NCI-H1417 treated with DMSO at 0.1 percent for 48 hours (cell line): ENCODE results near the gene OOSP3.
"Not testable (repeated sequence)": the region's sequence is repeated elsewhere in the genome, so short reads cannot be mapped to it uniquely, and the experiment has no call there.

Source experiments
- DNase-seq: peaks from one replicate; lab custom pipeline; 2025; lab: John Stamatoyannopoulos, UW

OOSP3 gene

DNA sequence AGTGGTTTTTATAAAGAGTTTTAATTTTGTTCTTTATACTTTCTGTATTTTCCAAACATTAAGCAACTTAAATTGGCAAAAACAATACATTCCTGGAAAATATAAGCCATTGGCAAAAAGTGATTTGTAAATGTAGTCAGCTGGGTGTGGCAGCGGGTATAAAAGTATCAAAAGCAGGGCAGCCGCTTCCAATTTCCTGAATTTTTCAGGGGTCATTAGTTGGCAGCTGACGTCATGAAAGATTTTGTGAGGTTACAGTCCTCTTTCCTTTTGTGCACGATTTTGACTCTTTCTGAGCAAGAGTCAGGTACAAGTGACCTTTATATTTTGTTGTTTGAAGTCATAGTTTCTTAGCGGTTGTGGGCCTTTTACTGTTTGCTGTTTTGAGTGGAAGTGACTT, at the start of gene OOSP3:
Gene OOSP3 (plus strand): TSS at position 208 of the 400 bp plus-strand sequence. CDS start 27 bp downstream, at position 235.
- no peak for DNase-seq

DNA sequence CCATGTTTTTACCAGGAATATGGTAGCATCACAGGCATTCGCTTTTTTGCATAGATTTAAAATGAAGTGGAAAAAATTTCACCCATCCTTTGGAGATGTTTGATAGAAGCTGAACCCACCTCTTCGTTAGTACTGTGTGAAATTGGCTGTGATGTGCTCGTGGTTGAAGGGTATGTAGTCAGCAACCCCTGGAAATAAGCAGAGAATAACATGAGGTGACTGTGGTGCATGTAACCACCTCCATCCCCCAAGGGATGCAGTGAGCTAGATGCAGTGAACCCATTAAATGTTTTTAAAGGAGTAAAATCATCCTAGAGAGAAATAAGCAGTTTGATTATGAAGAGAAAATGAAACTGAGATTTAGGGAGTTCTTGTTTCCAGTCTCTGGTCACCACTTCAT, 49.2 kb upstream of the OOSP3 start:
- DNase-seq = no peak

- DNase-seq = no peak
Measured at GRCh38 chr11:59833602-59834001, 45.0 kb upstream of the OOSP3 start.

- no peak for DNase-seq
Measured at GRCh38 chr11:59839615-59840014, 39.0 kb upstream of the OOSP3 start.

DNA sequence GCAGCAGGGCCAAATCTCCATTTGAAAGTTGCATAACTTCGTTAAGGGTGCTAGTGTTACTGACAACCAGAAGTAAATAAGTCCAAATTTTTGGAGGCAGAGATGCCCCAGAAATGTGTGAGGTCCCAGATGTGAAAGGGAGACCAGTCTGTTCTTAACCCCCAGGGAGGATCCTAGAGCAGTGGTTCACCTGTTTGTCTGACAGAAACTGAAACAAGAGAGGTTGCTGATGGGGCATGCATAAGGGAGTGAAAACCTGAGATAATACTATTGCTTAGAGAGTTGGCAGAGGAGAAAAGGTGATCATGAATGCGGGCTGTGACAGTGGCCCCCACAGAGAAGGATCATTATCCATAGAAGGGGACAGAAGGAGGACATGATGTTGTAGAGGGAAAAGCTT, 37.1 kb upstream of the OOSP3 start:
- DNase-seq = no peak

GRCh38 chr11:59842316-59842715, 36.3 kb upstream of the OOSP3 start:
- no peak for DNase-seq

DNA sequence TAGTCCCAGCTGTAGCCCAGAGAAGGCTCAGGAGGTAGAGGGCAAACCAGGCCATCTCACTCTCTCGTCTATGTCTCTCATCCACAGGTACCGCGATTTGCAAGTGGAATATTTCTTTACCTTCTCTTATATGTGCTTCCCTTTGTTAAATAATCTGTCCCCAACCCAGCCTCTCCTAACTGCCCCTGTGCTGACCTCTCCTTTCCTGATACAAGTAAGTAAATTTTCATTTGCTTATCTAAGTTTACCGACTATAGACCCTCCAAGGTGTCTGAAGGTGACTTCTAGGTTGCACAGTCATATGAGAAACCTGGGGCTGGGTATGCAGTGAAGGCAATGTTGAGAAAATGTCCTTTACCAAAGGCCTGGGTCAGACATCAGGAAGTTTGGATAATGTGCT, 33.2 kb upstream of the OOSP3 start, which contains the start of gene CBLIF:
Gene CBLIF (minus strand): TSS at position 101 of the 400 bp plus-strand sequence. CDS start 46 bp downstream, at position 55.
- DNase-seq = no peak

GRCh38 chr11:59846556-59846955, 32.0 kb upstream of the OOSP3 start:
- no peak for DNase-seq

GRCh38 chr11:59847626-59848025, 31.0 kb upstream of the OOSP3 start:
- no peak for DNase-seq

DNA sequence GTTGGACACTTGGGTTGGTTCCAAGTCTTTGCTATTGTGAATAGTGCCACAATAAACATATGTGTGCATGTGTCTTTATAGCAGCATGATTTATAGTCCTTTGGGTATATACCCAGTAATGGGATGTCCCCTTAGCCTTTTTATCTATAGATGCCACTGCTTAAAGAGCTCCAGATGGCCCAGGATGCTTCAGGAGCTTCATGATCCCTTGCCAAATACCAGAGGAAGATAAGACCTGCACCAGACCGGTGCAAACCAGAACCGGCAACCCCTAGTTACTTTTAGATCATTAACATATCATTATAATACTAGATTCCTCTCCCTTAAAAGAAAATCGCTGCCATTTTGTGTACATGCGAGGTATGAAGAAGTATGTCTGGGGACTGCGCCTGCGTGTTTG, 30.1 kb upstream of the OOSP3 start:
- DNase-seq = not testable (repeated sequence)

DNA sequence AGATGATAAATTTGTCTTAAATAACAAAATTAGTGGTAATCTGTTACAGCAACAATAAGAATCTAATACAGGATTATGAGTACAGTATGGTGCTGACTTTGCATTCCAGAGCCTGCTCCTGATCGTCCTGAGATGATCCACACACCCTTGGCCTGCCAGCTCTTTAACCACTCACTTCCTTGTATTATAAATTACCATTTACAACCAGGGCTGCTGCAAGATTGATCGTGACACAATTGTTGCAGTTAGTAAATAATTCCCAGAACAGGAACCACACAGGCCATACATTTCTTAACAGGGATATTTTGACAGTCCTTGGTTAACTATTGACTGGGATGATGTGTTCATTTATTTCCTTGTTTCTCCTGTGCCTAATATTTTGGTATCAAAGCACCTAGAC, 29.5 kb upstream of the OOSP3 start:
- no peak for DNase-seq

DNA sequence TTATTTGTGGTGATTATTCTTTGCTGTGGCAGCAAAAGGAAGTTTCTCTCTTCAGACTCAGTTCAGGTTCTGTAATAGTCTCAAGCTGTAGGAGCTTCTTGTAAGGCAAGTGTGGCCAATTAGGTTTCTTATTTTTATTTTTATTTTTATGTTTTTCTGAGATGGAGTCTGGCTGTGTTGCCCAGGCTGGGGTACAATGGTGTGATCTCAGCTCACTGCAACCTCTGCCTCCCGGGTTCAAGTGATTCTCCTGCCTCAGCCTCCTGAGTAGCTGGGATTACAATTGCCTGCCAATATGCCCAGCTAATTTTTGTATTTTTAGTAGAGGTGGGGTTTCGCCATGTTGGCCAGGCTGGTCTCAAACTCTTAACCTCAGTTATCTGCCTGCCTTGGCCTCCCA, 29.0 kb upstream of the OOSP3 start:
- DNase-seq = not testable (repeated sequence)

DNA sequence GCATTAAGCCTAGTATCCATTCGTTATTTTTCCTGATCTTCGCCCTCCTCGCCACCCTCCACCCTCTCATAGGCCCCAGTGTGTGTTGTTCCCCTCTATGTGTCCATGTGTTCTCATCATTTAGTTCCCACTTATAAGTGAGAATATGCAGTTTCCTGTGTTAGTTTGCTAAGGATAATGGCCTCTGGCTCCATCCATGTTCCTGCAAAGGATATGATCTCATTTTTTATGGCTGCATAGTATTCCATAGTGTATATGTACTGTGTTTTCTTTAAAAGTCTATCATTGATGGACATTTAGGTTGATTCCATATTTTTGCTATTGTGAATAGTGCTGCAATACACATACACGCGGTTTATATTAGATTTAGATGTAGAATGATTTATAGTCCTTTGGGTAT, 27.2 kb upstream of the OOSP3 start:
- DNase-seq = not testable (repeated sequence)

GRCh38 chr11:59854871-59855270, 23.7 kb upstream of the OOSP3 start:
- DNase-seq = no peak

DNA sequence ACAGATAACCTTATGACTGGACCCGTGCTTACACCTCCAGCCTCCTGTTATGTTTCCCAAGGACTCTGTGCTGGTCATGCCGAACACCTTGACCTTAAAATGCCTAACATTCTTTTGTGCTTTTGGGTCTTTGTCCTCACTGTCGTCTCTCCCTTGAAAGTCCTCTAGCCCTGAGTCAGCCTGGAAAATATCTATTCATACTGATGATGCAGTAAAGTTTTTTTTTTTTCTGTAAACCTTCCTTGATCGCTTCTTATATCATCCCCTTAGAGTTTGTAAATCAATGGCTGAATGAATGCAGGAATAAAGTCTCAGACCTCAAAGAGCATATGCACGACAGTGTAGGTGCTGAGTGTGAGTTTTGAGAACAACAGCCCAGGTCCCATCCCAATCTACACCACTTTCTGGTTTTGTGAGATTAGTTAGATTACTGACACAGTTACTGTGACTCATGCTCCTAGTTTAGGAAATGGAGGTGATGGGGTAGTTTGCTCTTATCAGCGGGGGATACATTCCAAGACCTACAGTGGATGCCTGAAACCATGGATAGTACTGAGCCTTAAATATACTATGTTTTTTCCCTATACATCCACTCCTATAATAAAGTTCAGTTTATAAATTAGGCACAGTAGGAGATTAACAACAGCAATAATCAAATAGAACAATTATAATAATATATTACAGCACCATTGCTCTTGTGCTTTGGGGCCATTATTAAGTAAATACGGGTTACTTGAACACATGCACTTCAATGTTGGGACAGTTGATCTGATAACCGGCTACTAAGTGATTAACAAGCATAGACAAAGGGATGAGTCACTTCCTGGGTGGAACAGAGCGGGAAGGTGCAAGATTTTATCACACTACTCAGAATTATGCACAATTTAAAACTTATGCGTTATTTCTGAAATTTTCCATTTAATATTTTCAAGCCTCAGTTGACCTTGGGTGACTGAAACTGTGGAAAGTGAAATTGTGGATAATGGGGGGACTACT, 20.8 kb upstream of the OOSP3 start:
- DNase-seq = no peak

DNA sequence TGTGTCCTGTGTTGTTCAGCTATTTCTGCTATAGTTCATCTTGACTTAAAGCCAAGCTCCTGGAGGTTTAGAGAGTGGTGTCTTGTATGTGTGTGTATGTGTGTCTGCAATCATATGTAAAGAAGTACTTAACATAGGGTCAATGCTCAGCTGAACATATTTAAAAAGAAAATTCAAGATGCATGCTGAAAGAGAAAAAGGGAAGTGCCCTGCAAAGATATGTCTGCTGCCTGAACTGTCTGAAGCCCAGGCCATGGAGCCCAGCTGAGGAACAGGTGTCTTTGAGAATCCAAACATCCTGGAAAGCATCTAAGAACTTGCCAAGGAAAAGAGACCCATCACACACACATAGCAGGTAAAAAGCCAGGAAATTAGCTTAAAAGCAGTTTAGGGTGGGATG, 18.9 kb upstream of the OOSP3 start:
- no peak for DNase-seq

- no peak for DNase-seq
Measured at GRCh38 chr11:59862252-59862651, 16.3 kb upstream of the OOSP3 start.

DNA sequence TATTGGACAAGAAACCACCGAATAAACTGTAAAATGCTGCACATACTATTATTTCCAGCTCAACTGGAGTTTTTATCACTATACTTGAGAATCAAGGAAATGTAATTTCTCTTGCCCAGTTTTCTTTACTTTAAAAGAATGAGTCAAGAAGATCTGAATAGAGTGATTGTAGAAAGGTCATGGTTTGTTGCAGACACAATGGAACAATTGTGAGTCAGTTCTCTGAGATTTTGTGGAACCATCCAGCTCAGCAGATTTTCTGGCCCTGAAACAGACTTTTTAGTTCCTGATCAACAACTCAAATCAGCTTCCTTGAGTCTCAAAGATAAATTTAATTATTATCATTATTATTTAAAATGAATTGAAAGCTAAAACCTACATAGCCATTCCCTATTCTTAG, 13.6 kb upstream of the OOSP3 start:
- DNase-seq = no peak

GRCh38 chr11:59866397-59866796, 12.2 kb upstream of the OOSP3 start, which contains the start of gene TCN1:
Gene TCN1, minus strand, starts transcription at chr11:59866487. Its CDS starts 17 bp downstream, at chr11:59866470.
- no peak for DNase-seq

- no peak for DNase-seq
Measured at GRCh38 chr11:59866836-59867235, 11.7 kb upstream of the OOSP3 start.

- DNase-seq = no peak
Measured at GRCh38 chr11:59867946-59868345, 10.6 kb upstream of the OOSP3 start.

- no peak for DNase-seq
Measured at GRCh38 chr11:59872076-59872475, 6.5 kb upstream of the OOSP3 start.

DNA sequence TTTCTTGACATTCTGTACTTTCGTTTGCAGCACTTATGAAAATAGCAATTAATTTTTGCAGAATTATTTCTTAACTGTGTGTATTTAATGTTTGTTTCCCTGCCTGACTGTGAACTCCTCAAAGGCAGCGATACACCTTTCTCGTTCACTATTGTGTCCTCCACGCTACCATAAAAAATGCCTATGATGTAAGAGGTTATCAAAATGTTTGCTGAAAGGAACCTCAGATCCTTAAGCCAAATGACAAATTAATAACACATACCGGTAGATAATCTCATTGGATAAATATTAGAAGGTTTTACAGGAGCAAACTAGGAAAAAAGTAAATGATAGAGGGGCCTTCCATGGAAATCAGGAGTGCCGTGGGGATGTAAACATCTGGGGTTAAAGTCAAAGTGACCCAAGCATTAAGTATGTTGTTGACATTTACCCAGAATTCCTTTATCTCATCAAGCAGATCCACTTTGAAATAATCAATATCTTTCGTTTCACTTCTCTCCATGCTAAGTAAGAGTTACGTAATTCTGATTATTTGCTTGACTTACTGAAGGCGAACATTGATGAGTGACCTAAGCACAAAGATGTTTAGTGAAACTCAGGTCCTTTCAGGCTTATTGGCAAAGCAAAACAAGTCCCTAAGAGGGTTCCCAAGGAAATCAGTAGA, 2.6 kb upstream of the OOSP3 start:
- no peak for DNase-seq
